Testis (tissue), 3 donors: ENCODE data around the gene CFDP1. TPM values are rescaled to one million over a fixed set of nuclear protein-coding genes. Genes with fewer than 3 reads are reported as not detected.
A peak's percentile ranks its signal among the peaks of the same experiment; 100 is the strongest.

Experiments used
- DNase-seq: peaks from one replicate; pipeline ENCODE4 v3.0.0-alpha.2; 2019
- H3K27ac ChIP-seq, 2 donors: fragments of 200-600 bp; sonication (generic); one replicate each; pipeline ENCODE4 v1.5.1; 2019
- H3K27me3 ChIP-seq: fragments of 200-600 bp; sonication (generic); one replicate; pipeline ENCODE4 v1.5.1; 2019
- H3K36me3 ChIP-seq: fragments of 200-600 bp; sonication (generic); one replicate; pipeline ENCODE4 v1.5.1; 2017; ENCODE audit warnings: low read depth; ENCODE audit errors: missing control alignments
- H3K4me1 ChIP-seq: fragments of 200-600 bp; sonication (generic); one replicate; pipeline ENCODE4 v1.5.1; 2019
- H3K4me3 ChIP-seq, 2 donors: fragments of 200-600 bp; sonication (generic); one replicate each; pipeline ENCODE4 v1.5.1; 2017 to 2019
- H3K9me3 ChIP-seq: fragments of 200-600 bp; sonication (generic); one replicate; pipeline ENCODE4 v1.5.1; 2017
- CTCF ChIP-seq, 3 experiments: fragments of 450-650 bp in 2 of 3; fragments of 200-600 bp in 1 of 3; sonication (generic) in 1 of 3; IDR thresholded peaks; one replicate each; pipeline ENCODE4 v1.5.1; 2016 to 2019; ENCODE audit warnings: antibody characterized with exemption in 3 of 3, mild to moderate bottlenecking in 2 of 3, moderate library complexity in 1 of 3
- POLR2A ChIP-seq: fragments of 450-650 bp; IDR thresholded peaks from one replicate; pipeline ENCODE4 v1.6.1; 2017; ENCODE audit warnings: antibody characterized with exemption, mild to moderate bottlenecking, moderate library complexity
- WGBS, 2 donors: methylation state at CpG; one replicate each; pipeline ENCODE4 v1.1.5; 2018; 5-methylcytosine and 5-hydroxymethylcytosine counted together
- intact Hi-C: fragments of 100-400 bp; cut with DNase I; formaldehyde crosslinking; loops from one replicate; pipeline ENCODE4 v1.15.1; 2023; ENCODE audit warnings: low total_unique reads
- polyA plus RNA-seq: library from polyadenylated mRNA; stranded (reverse); fragments of 350-450 nt; fragmentation: Illumina TruSeq; extraction: RNeasy Lipid Tissue Mini Kit (QIAGEN cat#74804); gene quantifications from one replicate; pipeline ENCODE4 v1.2.3, GENCODE V29; 2014; ENCODE audit warnings: low read depth, low replicate concordance; ENCODE audit not compliant: insufficient read depth
- total RNA-seq, 2 donors: library from RNA; depleted of rRNA; stranded (reverse); fragments of >200 nt; gene quantifications; one replicate each; pipeline ENCODE4 v1.2.3, GENCODE V29; 2016

Gene CFDP1
- total and polyA plus RNA-seq, 3 donors from 2014 or later = 111 to 133 (median 127) TPM

GRCh38 chr16:75252946-75253911, 180.1 kb downstream of the CFDP1 start:
- H3K9me3 ChIP-seq = no peaks in the 10 kb centered on the region
- H3K4me1 ChIP-seq = peaks cover 84% of the 10 kb centered on the region
- TF ChIP-seq POLR2A = no peak
- WGBS, 2 donors = 37 to 44% methylated on average over 11 to 13 of the region's 15 CpGs
- H3K27me3 ChIP-seq = no peaks in the 10 kb centered on the region
- DNase-seq = peak; percentile 75
- H3K27ac ChIP-seq = peak overlapping the region; percentile 72 to 90
- H3K36me3 ChIP-seq = no peaks in the 10 kb centered on the region
- no peak overlapping the region for H3K4me3 ChIP-seq
- intact Hi-C loops = no loop called here

- Histone ChIP-seq H3K36me3 (no peaks in the 10 kb centered on the region), H3K4me3 (peak overlapping the region; percentile 78 to 91), H3K27ac (peak overlapping the region; percentile 72 to 90), H3K9me3 (no peaks in the 10 kb centered on the region), H3K4me1 (peaks cover 86% of the 10 kb centered on the region), H3K27me3 (no peaks in the 10 kb centered on the region)
- 40 to 45% methylated on average over 13 to 24 of the region's 24 CpGs for WGBS, 2 donors
- peak; percentile 14 for DNase-seq
- intact Hi-C loops = no loop called here
- TF ChIP-seq CTCF (IDR thresholded peaks at IDR 0.05) (no peak), POLR2A (no peak)
Measured at GRCh38 chr16:75252049-75252864, 181.0 kb downstream of the CFDP1 start.

- Histone ChIP-seq H3K4me1 (peaks cover 84% of the 10 kb centered on the region), H3K36me3 (no peaks in the 10 kb centered on the region), H3K27ac (peak within 1 kb of the TSS; percentile 80 to 90), H3K27me3 (no peaks in the 10 kb centered on the region), H3K9me3 (no peaks in the 10 kb centered on the region), H3K4me3 (peak within 1 kb of the TSS; percentile 78 to 91)
- 2 to 5% methylated on average over 7 to 23 of the region's 84 CpGs for WGBS, 2 donors
- intact Hi-C loops = no loop called here
- DNase-seq = peak; percentile 93
- TF ChIP-seq POLR2A = no peak
- TF ChIP-seq CTCF (IDR thresholded peaks at IDR 0.05) = no peak
Measured at GRCh38 chr16:75251280-75252048, 181.8 kb downstream of the CFDP1 start, which contains the start of gene BCAR1. TSS of gene BCAR1 (minus strand) at chr16:75251624. CDS start at chr16:75251482, 142 bp downstream.

- Histone ChIP-seq H3K27ac (peak overlapping the region; percentile 80 to 90), H3K4me3 (peak overlapping the region; percentile 78 to 91), H3K36me3 (no peaks in the 10 kb centered on the region), H3K9me3 (no peaks in the 10 kb centered on the region), H3K4me1 (peaks cover 84% of the 10 kb centered on the region), H3K27me3 (no peaks in the 10 kb centered on the region)
- no peak for DNase-seq
- 0% methylated on average over 26 of the region's 59 CpGs; no CpG with 5 or more reads in 1 of the 2 donors for WGBS, 2 donors
- intact Hi-C loops = no loop called here
- TF ChIP-seq CTCF (IDR thresholded peaks at IDR 0.05) (no peak), POLR2A (no peak)
Measured at GRCh38 chr16:75250809-75251279, 182.5 kb downstream of the CFDP1 start.
